Esophagus squamous epithelium (tissue), 5 donors: ENCODE measurements around the gene NFATC2. TPM values are rescaled to one million over a fixed set of nuclear protein-coding genes. Genes with fewer than 3 reads are reported as not detected.

Source experiments
- DNase-seq: peaks from one replicate; lab custom pipeline; 2025; lab: John Stamatoyannopoulos, UW
- H3K27ac ChIP-seq, 4 donors: fragments of 200-600 bp; sonication (generic); one replicate each; pipeline ENCODE4 v1.5.1; 2016 to 2019; ENCODE audit warnings: mild to moderate bottlenecking in 1 of 4
- H3K27me3 ChIP-seq, 4 donors: fragments of 200-600 bp; sonication (generic); 1 replicate in 3 of 4; 2 replicates in 1 of 4; pipeline versions ENCODE4 v1.5.1 to v1.6.0; 2017 to 2021; ENCODE audit warnings: antibody characterized with exemption in 1 of 4
- H3K36me3 ChIP-seq, 3 donors: fragments of 200-600 bp; sonication (generic); one replicate each; pipeline ENCODE4 v1.5.1; 2016 to 2019
- H3K4me1 ChIP-seq, 3 donors: fragments of 200-600 bp; sonication (generic); one replicate each; pipeline ENCODE4 v1.5.1; 2017 to 2019
- H3K4me3 ChIP-seq, 4 donors: fragments of 200-600 bp; sonication (generic); 1 replicate in 3 of 4; 2 replicates in 1 of 4; pipeline ENCODE4 v1.5.1; 2016 to 2019; ENCODE audit warnings: mild to moderate bottlenecking in 2 of 4, moderate library complexity in 1 of 4
- H3K9me3 ChIP-seq, 3 donors: fragments of 200-600 bp; sonication (generic); one replicate each; pipeline ENCODE4 v1.5.1; 2016 to 2019
- CTCF ChIP-seq, 6 experiments: fragments of 450-650 bp in 4 of 6; fragments of 200-600 bp in 2 of 6; sonication (generic) in 2 of 6; IDR thresholded peaks; one replicate each; pipeline ENCODE4 v1.5.1; 2016 to 2019; ENCODE audit warnings: antibody characterized with exemption in 6 of 6, mild to moderate bottlenecking in 4 of 6, moderate library complexity in 4 of 6
- POLR2A ChIP-seq, 4 donors: fragments of 450-650 bp; IDR thresholded peaks; one replicate each; pipeline ENCODE4 v1.6.1; 2017; ENCODE audit warnings: antibody characterized with exemption in 4 of 4, mild to moderate bottlenecking in 4 of 4, moderate library complexity in 3 of 4
- WGBS, 2 donors: methylation state at CpG; one replicate each; pipeline ENCODE4 v1.1.5; 2018; 5-methylcytosine and 5-hydroxymethylcytosine counted together
- intact Hi-C: fragments of 100-400 bp; cut with DNase I; formaldehyde crosslinking; loops from one replicate; pipeline ENCODE4 v1.15.0; 2022
- total RNA-seq, 4 donors: library from RNA; depleted of rRNA; stranded (reverse); fragments of >200 nt; gene quantifications; one replicate each; pipeline ENCODE4 v1.1.0, GENCODE V29; 2016
- donor health status: DM: yes; HTN: yes; CAD: no.

The NFATC2 gene
- total RNA-seq, 4 donors from 2014 or later, result 0.83 to 6.7 (median 1.4) TPM

- Histone ChIP-seq H3K36me3 (no peaks in the 10 kb centered on the region), H3K4me3 (no peak overlapping the region), H3K9me3 (no peaks in the 10 kb centered on the region), H3K4me1 (peaks cover 2 to 31% (median 3%) of the 10 kb centered on the region in 3 donors), H3K27me3 (no peaks in the 10 kb centered on the region), H3K27ac (no peak overlapping the region)
- no peak for TF ChIP-seq POLR2A (IDR thresholded peaks at IDR 0.05)
- no peak for TF ChIP-seq CTCF (IDR thresholded peaks at IDR 0.05)
- intact Hi-C loops, result no loop called here
- no peak for DNase-seq
- WGBS, 2 donors, result 80 to 95% methylated on average over 11 to 13 of the region's 13 CpGs
These were observed 173.9 kb downstream of the NFATC2 start for GRCh38 chr20:51368461-51369211.

- Histone ChIP-seq H3K9me3 (peaks cover 0 to 3% (median 0%) of the 10 kb centered on the region in 3 donors), H3K27me3 (no peaks in the 10 kb centered on the region), H3K27ac (peak overlapping the region in 3 of 4 donors; percentile 59 to 82 (median 79)), H3K4me3 (no peak overlapping the region), H3K36me3 (no peaks in the 10 kb centered on the region), H3K4me1 (peaks cover 0 to 15% (median 2%) of the 10 kb centered on the region in 3 donors)
- no peak for TF ChIP-seq CTCF (IDR thresholded peaks at IDR 0.05)
- WGBS, 2 donors, result 29 to 38% methylated on average over 11 to 15 of the region's 16 CpGs
- no peak for DNase-seq
- intact Hi-C loops, result no loop called here
These were observed 176.2 kb downstream of the NFATC2 start for GRCh38 chr20:51366155-51366886.

- 70 to 93% methylated on average over 2 to 3 of the region's 3 CpGs for whole genome bisulfite sequencing, 2 donors
- intact Hi-C loops, result no loop called here
These were observed 176.8 kb downstream of the NFATC2 start for GRCh38 chr20:51365670-51366069.

GRCh38 chr20:51363813-51364212, 178.7 kb downstream of the NFATC2 start:
- Histone ChIP-seq H3K27me3 (no peaks in the 10 kb centered on the region), H3K4me3 (no peak overlapping the region), H3K9me3 (peaks cover 0 to 3% (median 0%) of the 10 kb centered on the region in 3 donors), H3K27ac (no peak overlapping the region), H3K36me3 (no peaks in the 10 kb centered on the region), H3K4me1 (peaks cover 2 to 31% (median 3%) of the 10 kb centered on the region in 3 donors)
- intact Hi-C loops, result no loop called here
- no peak for DNase-seq
- TF ChIP-seq CTCF (IDR thresholded peaks at IDR 0.05), result no peak
- no peak for TF ChIP-seq POLR2A (IDR thresholded peaks at IDR 0.05)

More at GRCh38 chr20:51365670-51366069, 176.8 kb downstream of the NFATC2 start:
- no peaks in the 10 kb centered on the region for H3K36me3 ChIP-seq
- no peaks in the 10 kb centered on the region for H3K27me3 ChIP-seq
- H3K4me1 ChIP-seq, result peaks cover 2 to 20% (median 3%) of the 10 kb centered on the region in 3 donors
- H3K4me3 ChIP-seq, result no peak overlapping the region
- peaks cover 0 to 3% (median 0%) of the 10 kb centered on the region in 3 donors for H3K9me3 ChIP-seq
- H3K27ac ChIP-seq, result peak overlapping the region in 3 of 4 donors; percentile 59 to 82 (median 79)
- no peak for TF ChIP-seq CTCF (IDR thresholded peaks at IDR 0.05)
- no peak for TF ChIP-seq POLR2A (IDR thresholded peaks at IDR 0.05)
- DNase-seq, result no peak

- 14 to 18% methylated on average over 1 of the region's 2 CpGs for WGBS, 2 donors
- H3K9me3 ChIP-seq, result peaks cover 0 to 3% (median 0%) of the 10 kb centered on the region in 3 donors
- H3K36me3 ChIP-seq, result no peaks in the 10 kb centered on the region
- DNase-seq, result no peak
- H3K4me3 ChIP-seq, result no peak overlapping the region
- peaks cover 2 to 31% (median 3%) of the 10 kb centered on the region in 3 donors for H3K4me1 ChIP-seq
- TF ChIP-seq CTCF (IDR thresholded peaks at IDR 0.05) (no peak), POLR2A (IDR thresholded peaks at IDR 0.05) (no peak)
- H3K27me3 ChIP-seq, result no peaks in the 10 kb centered on the region
- H3K27ac ChIP-seq, result no peak overlapping the region
- intact Hi-C loops, result no loop called here
These were observed 179.1 kb downstream of the NFATC2 start for GRCh38 chr20:51363378-51363777.
